Measurements from ENCODE around the gene FBXL2. TPM values are rescaled to one million over a fixed set of nuclear protein-coding genes. Genes with fewer than 3 reads are reported as not detected.
"Not testable (repeated sequence)": the region's sequence is repeated elsewhere in the genome, so short reads cannot be mapped to it uniquely, and the experiment has no call there.

The FBXL2 gene
- total RNA-seq, 1 experiment from 2014 or later: not detected

DNA sequence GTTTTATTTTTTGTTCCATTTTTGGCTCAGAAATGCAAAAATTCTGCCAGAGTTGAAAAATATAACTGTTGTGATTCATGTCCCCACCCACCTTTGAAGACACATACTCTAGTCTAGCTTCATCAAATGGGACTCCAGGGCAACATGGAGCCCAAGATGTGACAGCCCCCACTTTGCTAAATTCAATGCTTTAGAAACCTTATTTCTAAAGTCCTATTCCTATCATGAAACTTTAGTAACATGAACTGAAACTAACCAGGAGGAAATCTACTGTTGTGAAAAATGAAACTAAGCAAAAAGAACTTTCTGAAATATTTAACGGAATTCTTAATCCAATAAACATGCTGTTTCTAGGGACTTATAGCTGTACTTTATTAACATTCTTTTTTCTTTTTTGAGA lies 142.7 kb downstream of the FBXL2 start:
- Histone ChIP-seq H3K27ac (ENCODE audit: low read length) (no peak overlapping the region), H3K9me2 (replicated peaks; ENCODE audit: insufficient read depth, low read length) (no peaks in the 10 kb centered on the region), H3K4me2 (ENCODE audit: low read depth, low read length, poor library complexity, severe bottlenecking) (no peak overlapping the region)

DNA sequence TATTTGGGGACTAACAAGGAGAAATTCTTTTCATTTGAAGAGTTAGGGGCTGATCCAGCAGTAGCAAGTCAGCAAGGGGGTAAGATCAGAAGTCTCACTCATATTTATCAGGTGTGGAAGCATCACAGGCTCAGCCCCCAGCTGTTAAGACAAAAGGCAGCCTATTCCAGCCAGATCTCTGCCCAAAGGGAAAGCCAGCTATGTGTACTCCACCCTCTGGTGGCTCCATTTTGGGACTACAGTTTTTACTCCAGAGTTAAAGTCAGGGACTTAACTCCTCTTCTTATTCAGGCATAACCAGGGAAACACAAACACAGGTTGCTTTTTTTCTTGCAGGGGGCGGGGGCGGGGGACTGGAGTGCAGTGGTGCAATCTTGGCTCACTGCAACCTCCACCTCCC lies 143.7 kb downstream of the FBXL2 start:
- Histone ChIP-seq H3K4me3 (ENCODE audit: low read length) (no peak overlapping the region), H4K20me1 (ENCODE audit: insufficient read depth, low read depth, low read length) (peaks cover 17% of the 10 kb centered on the region), H3K4me2 (ENCODE audit: low read depth, low read length, poor library complexity, severe bottlenecking) (no peak overlapping the region), H3K79me2 (ENCODE audit: low read length) (peaks cover 91% of the 10 kb centered on the region), H3K27me3 (ENCODE audit: low read length) (no peaks in the 10 kb centered on the region), H3K36me3 (ENCODE audit: insufficient read depth, low read length) (peaks cover 62% of the 10 kb centered on the region), H3K9me2 (replicated peaks; ENCODE audit: insufficient read depth, low read length) (no peaks in the 10 kb centered on the region), H2AFZ (ENCODE audit: low read length) (no peak overlapping the region), H3K9ac (ENCODE audit: low read length) (no peak overlapping the region), H3K27ac (ENCODE audit: low read length) (no peak overlapping the region), H3K4me1 (ENCODE audit: low read length) (no peaks in the 10 kb centered on the region), H3K9me3 (ENCODE audit: low read length) (no peaks in the 10 kb centered on the region)
- DNase-seq: no peak

More for the DNA sequence above, 142.7 kb downstream of the FBXL2 start:
- Histone ChIP-seq H3K9me3 (ENCODE audit: low read length) (no peaks in the 10 kb centered on the region), H3K9ac (ENCODE audit: low read length) (no peak overlapping the region), H4K20me1 (ENCODE audit: insufficient read depth, low read depth, low read length) (peaks cover 14% of the 10 kb centered on the region; the same call in 1 of the 2 replicates), H3K27me3 (ENCODE audit: low read length) (no peaks in the 10 kb centered on the region), H3K4me3 (ENCODE audit: low read length) (no peak overlapping the region), H3K4me1 (ENCODE audit: low read length) (no peaks in the 10 kb centered on the region), H3K79me2 (ENCODE audit: low read length) (peaks cover 92% of the 10 kb centered on the region), H3K36me3 (ENCODE audit: insufficient read depth, low read length) (peaks cover 60% of the 10 kb centered on the region), H2AFZ (ENCODE audit: low read length) (no peak overlapping the region)
- no peak for DNase-seq

DNA sequence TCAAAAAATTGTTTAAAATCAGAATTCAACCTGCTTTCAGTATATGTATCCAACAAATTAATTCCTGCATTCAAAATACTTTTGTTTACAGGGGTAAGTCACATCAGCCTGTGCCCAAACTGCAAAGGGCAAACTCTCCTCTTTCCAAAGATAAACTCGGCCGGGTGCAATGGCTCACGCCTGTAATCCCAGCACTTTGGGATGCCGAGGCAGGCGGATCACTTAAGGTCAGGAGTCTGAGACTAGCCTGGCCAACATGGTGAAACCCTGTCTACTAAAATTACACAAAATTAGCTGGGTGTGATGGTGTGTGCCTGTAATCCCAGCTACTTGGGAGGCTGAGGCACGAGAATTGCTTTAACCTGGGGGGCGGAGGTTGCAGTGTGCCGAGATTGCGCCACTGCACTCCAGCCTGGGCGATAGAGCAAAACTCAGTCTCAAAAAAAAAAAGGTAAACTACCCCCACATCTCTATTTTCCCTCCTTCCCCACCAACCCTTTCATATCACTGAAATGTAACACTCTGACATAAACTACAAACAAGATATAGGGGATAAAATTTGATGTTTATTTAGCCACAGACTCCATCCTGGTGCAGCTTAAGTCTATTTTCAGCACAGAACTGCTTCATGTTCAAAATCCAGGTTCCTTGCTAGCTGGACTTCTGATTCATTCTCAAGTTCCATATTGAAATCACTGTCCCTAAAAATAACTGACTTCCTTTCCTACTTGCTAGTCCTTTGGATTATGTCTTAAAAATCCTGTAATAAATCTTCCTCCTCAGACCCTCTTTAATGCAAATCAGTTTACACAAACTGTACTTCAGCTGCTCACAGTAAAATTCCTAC lies 147.6 kb downstream of the FBXL2 start:
- peaks cover 51% of the 10 kb centered on the region for H3K36me3 ChIP-seq (ENCODE audit: insufficient read depth, low read length)
- no peak overlapping the region for H2AFZ ChIP-seq (ENCODE audit: low read length)
- no peak overlapping the region for H3K27ac ChIP-seq (ENCODE audit: low read length)
- no peak overlapping the region for H3K4me3 ChIP-seq (ENCODE audit: low read length)
- peaks cover 99% of the 10 kb centered on the region for H3K79me2 ChIP-seq (ENCODE audit: low read length)
- H3K9me2 ChIP-seq (replicated peaks; ENCODE audit: insufficient read depth, low read length): no peaks in the 10 kb centered on the region
- peaks cover 5% of the 10 kb centered on the region; the same call in 1 of the 2 replicates for H3K4me1 ChIP-seq (ENCODE audit: low read length)
- no peaks in the 10 kb centered on the region for H3K9me3 ChIP-seq (ENCODE audit: low read length)
- no peak overlapping the region for H3K4me2 ChIP-seq (ENCODE audit: low read depth, low read length, poor library complexity, severe bottlenecking)
- H3K27me3 ChIP-seq (ENCODE audit: low read length): no peaks in the 10 kb centered on the region
- no peak for DNase-seq
- H4K20me1 ChIP-seq (ENCODE audit: insufficient read depth, low read depth, low read length): peaks cover 48% of the 10 kb centered on the region
- H3K9ac ChIP-seq (ENCODE audit: low read length): no peak overlapping the region

DNA sequence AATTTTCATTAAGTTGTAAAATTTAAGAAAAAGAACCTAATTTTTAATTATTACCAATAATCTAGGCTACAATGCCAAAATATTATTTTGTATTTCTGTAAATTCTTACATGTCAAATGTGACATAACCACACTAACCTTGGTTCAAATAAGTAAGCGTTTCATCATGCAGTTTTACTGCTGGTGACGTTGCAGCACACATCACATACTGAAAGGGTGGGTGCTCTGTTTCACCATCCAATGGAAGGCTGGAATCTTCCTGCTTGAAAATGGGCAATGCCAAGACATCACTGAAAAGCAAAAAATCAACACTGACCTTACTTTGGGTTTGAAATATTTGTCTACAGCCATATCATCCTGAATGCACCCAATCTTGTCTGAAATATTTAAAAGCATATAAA lies 148.2 kb downstream of the FBXL2 start:
- no peaks in the 10 kb centered on the region for H3K27me3 ChIP-seq (ENCODE audit: low read length)
- no peaks in the 10 kb centered on the region for H3K9me2 ChIP-seq (replicated peaks; ENCODE audit: insufficient read depth, low read length)
- peaks cover 54% of the 10 kb centered on the region for H4K20me1 ChIP-seq (ENCODE audit: insufficient read depth, low read depth, low read length)
- peaks cover 48% of the 10 kb centered on the region for H3K36me3 ChIP-seq (ENCODE audit: insufficient read depth, low read length)
- H3K27ac ChIP-seq (ENCODE audit: low read length): no peak overlapping the region
- H3K4me2 ChIP-seq (ENCODE audit: low read depth, low read length, poor library complexity, severe bottlenecking): no peak overlapping the region
- H3K4me1 ChIP-seq (ENCODE audit: low read length): peaks cover 11% of the 10 kb centered on the region
- no peak overlapping the region for H3K4me3 ChIP-seq (ENCODE audit: low read length)
- no peak overlapping the region for H3K9ac ChIP-seq (ENCODE audit: low read length)
- DNase-seq: no peak
- no peak overlapping the region for H2AFZ ChIP-seq (ENCODE audit: low read length)
- H3K79me2 ChIP-seq (ENCODE audit: low read length): peaks cover 99% of the 10 kb centered on the region
- no peaks in the 10 kb centered on the region for H3K9me3 ChIP-seq (ENCODE audit: low read length)

DNA sequence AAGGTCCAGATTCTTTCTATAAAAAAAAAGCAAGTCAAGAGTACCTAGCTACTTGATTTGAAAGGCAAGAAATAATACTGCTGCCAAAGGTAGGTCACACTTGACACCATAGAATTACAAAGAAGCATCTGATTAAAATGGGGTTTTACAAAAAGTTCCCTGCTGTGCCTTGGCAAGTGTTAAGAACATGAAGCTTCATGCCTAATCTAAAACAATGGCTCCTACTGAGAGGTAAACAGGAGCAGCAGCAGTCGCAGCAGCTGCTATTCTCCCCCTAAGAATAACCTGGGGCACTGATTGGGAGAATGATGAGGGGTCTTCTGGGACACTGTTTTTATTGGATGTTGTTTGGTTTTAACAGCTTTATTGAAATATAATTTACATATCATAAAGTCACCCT lies 148.8 kb downstream of the FBXL2 start:
- Histone ChIP-seq H3K79me2 (ENCODE audit: low read length) (peaks cover 99% of the 10 kb centered on the region), H3K4me2 (ENCODE audit: low read depth, low read length, poor library complexity, severe bottlenecking) (no peak overlapping the region), H3K27me3 (ENCODE audit: low read length) (no peaks in the 10 kb centered on the region), H3K27ac (ENCODE audit: low read length) (no peak overlapping the region), H3K4me1 (ENCODE audit: low read length) (peaks cover 17% of the 10 kb centered on the region), H3K9me2 (replicated peaks; ENCODE audit: insufficient read depth, low read length) (no peaks in the 10 kb centered on the region), H3K9me3 (ENCODE audit: low read length) (no peaks in the 10 kb centered on the region), H3K36me3 (ENCODE audit: insufficient read depth, low read length) (peaks cover 43% of the 10 kb centered on the region), H2AFZ (ENCODE audit: low read length) (no peak overlapping the region), H4K20me1 (ENCODE audit: insufficient read depth, low read depth, low read length) (peaks cover 57% of the 10 kb centered on the region), H3K9ac (ENCODE audit: low read length) (no peak overlapping the region), H3K4me3 (ENCODE audit: low read length) (no peak overlapping the region)
- no peak for DNase-seq

DNA sequence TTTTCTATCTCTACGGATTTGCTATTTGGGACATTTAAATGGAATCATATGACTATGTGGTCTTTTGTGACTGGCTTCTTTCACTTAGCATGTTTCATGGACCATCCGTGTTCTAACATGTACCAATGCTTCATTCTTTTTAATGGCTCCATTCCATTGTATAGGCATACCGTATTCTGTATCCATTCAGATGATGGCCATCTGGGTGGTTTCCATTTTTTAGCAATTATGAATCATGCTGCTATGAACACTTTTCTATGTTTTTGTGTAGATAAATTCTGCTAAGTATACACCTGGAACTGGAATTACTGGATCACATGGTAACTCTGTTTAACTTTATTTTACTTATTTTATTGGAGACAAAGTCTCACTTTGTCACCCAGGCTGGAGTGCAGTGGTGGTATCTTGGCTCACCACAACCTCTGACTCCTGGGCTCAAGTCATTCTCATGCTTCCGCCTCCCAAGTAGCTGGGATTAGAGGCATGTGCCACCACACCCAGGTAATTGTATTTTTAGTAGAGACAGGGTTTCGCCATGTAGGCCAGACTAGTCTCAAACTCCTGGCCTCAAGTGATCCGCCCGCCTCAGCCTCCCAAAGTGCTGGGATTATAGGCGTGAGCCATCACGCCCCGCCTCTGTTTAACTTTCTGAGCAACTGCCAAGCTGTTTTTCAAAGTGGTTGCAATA lies 149.5 kb downstream of the FBXL2 start:
- H3K9me2 ChIP-seq (replicated peaks; ENCODE audit: insufficient read depth, low read length): no peaks in the 10 kb centered on the region
- no peak overlapping the region for H3K27ac ChIP-seq (ENCODE audit: low read length)
- peaks cover 36% of the 10 kb centered on the region for H3K36me3 ChIP-seq (ENCODE audit: insufficient read depth, low read length)
- peaks cover 23% of the 10 kb centered on the region for H3K4me1 ChIP-seq (ENCODE audit: low read length)
- no peak overlapping the region for H2AFZ ChIP-seq (ENCODE audit: low read length)
- peaks cover 99% of the 10 kb centered on the region for H3K79me2 ChIP-seq (ENCODE audit: low read length)
- DNase-seq: no peak
- H3K4me3 ChIP-seq (ENCODE audit: low read length): no peak overlapping the region
- H3K27me3 ChIP-seq (ENCODE audit: low read length): no peaks in the 10 kb centered on the region
- peaks cover 58% of the 10 kb centered on the region for H4K20me1 ChIP-seq (ENCODE audit: insufficient read depth, low read depth, low read length)
- H3K4me2 ChIP-seq (ENCODE audit: low read depth, low read length, poor library complexity, severe bottlenecking): no peak overlapping the region
- H3K9ac ChIP-seq (ENCODE audit: low read length): no peak overlapping the region
- H3K9me3 ChIP-seq (ENCODE audit: low read length): no peaks in the 10 kb centered on the region

DNA sequence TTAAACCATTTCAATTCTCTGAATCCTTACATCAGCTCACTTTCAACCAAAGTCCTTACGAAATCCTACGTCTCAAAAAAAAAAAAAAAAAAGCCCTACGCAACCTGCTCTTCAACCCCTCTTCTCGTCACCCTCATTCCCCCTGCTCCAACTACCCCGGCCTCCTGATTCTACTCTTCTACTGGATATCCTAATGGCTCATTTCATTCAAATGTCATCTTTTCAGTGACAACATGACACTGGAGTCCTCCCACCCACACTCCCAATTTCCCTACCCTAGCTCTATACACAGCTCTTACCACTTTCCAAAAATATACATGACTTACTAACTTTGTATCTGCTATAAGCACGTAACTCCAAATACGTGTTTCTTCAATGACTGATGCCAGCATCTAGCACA lies 151.5 kb downstream of the FBXL2 start:
- Histone ChIP-seq H2AFZ (ENCODE audit: low read length) (no peak overlapping the region), H3K27me3 (ENCODE audit: low read length) (no peaks in the 10 kb centered on the region), H3K79me2 (ENCODE audit: low read length) (peaks cover 99% of the 10 kb centered on the region), H3K36me3 (ENCODE audit: insufficient read depth, low read length) (peaks cover 23% of the 10 kb centered on the region; the same call in 1 of the 2 replicates), H3K27ac (ENCODE audit: low read length) (no peak overlapping the region), H3K9me3 (ENCODE audit: low read length) (no peaks in the 10 kb centered on the region), H3K9ac (ENCODE audit: low read length) (no peak overlapping the region), H3K9me2 (replicated peaks; ENCODE audit: insufficient read depth, low read length) (no peaks in the 10 kb centered on the region), H3K4me1 (ENCODE audit: low read length) (peaks cover 36% of the 10 kb centered on the region), H3K4me2 (ENCODE audit: low read depth, low read length, poor library complexity, severe bottlenecking) (no peak overlapping the region), H3K4me3 (ENCODE audit: low read length) (no peak overlapping the region), H4K20me1 (ENCODE audit: insufficient read depth, low read depth, low read length) (peaks cover 68% of the 10 kb centered on the region)
- DNase-seq: no peak

DNA sequence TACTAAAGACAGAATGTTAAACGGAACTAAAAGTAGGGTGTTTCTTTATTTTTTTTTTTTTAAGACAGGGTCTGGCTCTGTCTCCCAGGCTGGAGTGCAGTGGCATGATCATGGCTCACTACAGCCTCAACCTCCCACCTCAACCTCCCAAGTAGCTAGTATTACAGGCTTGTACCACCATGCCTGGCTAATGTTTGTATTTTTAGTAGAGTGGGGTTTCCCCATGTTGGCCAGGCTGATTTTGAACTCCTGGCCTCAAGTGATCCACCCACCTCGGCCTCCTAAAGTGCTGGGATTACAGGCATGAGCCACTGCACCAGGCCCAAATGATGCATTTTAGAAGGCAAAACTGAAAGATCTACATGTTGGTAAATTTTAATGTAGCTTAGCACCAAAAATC lies 152.1 kb downstream of the FBXL2 start:
- H3K9ac ChIP-seq (ENCODE audit: low read length); H3K4me3 ChIP-seq (ENCODE audit: low read length); H3K27me3 ChIP-seq (ENCODE audit: low read length); H3K4me2 ChIP-seq (ENCODE audit: low read depth, low read length, poor library complexity, severe bottlenecking); H3K27ac ChIP-seq (ENCODE audit: low read length); H3K9me3 ChIP-seq (ENCODE audit: low read length); DNase-seq; H3K9me2 ChIP-seq (replicated peaks; ENCODE audit: insufficient read depth, low read length); H2AFZ ChIP-seq (ENCODE audit: low read length): not testable (repeated sequence)
- H4K20me1 ChIP-seq (ENCODE audit: insufficient read depth, low read depth, low read length): peaks cover 68% of the 10 kb centered on the region
- H3K36me3 ChIP-seq (ENCODE audit: insufficient read depth, low read length): peaks cover 17% of the 10 kb centered on the region; the same call in 1 of the 2 replicates
- H3K4me1 ChIP-seq (ENCODE audit: low read length): peaks cover 41% of the 10 kb centered on the region
- H3K79me2 ChIP-seq (ENCODE audit: low read length): peaks cover 99% of the 10 kb centered on the region

Measured in Karpas-422 (cell line).